ENCODE data around the gene IPO8. TPM values are rescaled to one million over a fixed set of nuclear protein-coding genes. Genes with fewer than 3 reads are reported as not detected.

The IPO8 gene
- total RNA-seq, 3 donors from 2014 or later = 26.7 to 47.4 (median 43.3) TPM

DNA sequence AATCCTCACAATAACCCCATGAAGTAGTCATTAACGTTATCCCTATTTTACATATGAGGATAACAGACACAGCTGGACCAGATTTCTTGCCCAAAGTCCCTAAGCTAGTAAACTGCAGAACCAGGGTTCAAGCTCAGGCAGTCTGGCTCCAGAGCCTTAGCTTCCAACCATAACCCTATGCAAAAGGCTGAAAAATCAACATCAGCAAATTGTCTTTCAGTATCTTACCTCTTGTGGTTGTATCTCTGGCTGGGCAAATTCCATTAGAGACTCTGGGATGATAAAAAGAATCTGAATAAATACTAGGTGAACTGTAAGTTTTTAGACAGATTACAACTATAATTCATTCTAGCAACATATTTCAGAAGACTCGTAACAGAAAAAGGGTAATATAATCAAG is 34.3 kb upstream of the IPO8 start:
- intact Hi-C loops (cut with DNase I; ENCODE audit: low total_unique reads) = no loop called here
- Histone ChIP-seq H3K27me3 (no peaks in the 10 kb centered on the region), H3K4me3 (no peak overlapping the region), H3K27ac (no peak overlapping the region), H3K4me1 (no peaks in the 10 kb centered on the region), H3K36me3 (no peaks in the 10 kb centered on the region), H3K9me3 (no peaks in the 10 kb centered on the region)
- no peak for TF ChIP-seq POLR2AphosphoS5 (IDR thresholded peaks at IDR 0.05)
- no peak for TF ChIP-seq CTCF (IDR thresholded peaks at IDR 0.05)
- no peak for TF ChIP-seq POLR2A (IDR thresholded peaks at IDR 0.05)
- DNase-seq (ENCODE audit: low spot score in 2 of 2) = no peak

DNA sequence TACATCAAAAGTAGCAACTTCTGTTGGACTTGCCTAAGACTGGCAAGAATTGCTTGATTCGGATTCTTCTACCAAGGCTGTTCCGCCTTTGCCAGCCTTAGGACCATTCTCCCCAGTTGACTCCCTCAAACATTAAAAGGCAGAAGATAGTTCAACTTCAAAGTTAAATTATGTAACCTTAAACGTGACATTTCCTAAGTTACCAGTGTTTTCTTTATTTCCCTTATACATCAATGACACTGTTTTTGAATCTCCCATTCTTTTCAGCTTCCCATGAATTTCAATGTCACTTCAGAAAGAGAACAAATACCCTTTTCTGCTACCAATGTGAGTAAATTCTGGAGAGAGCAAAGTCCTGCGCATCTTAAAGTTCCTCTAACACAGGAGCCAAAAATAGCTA is 33.9 kb upstream of the IPO8 start:
- H3K9me3 ChIP-seq = no peaks in the 10 kb centered on the region
- no peak overlapping the region for H3K4me3 ChIP-seq
- no peak for DNase-seq (ENCODE audit: low spot score in 2 of 2)
- no peak overlapping the region for H3K27ac ChIP-seq
- no peaks in the 10 kb centered on the region for H3K4me1 ChIP-seq
- intact Hi-C loops (cut with DNase I; ENCODE audit: low total_unique reads) = loop anchor here (5.0 kb wide), 1 partner anchor 802 kb away; no protein-coding TSS in a partner anchor
- TF ChIP-seq CTCF (IDR thresholded peaks at IDR 0.05) (no peak), POLR2AphosphoS5 (IDR thresholded peaks at IDR 0.05) (no peak), POLR2A (IDR thresholded peaks at IDR 0.05) (no peak)
- no peaks in the 10 kb centered on the region for H3K36me3 ChIP-seq
- H3K27me3 ChIP-seq = no peaks in the 10 kb centered on the region

DNA sequence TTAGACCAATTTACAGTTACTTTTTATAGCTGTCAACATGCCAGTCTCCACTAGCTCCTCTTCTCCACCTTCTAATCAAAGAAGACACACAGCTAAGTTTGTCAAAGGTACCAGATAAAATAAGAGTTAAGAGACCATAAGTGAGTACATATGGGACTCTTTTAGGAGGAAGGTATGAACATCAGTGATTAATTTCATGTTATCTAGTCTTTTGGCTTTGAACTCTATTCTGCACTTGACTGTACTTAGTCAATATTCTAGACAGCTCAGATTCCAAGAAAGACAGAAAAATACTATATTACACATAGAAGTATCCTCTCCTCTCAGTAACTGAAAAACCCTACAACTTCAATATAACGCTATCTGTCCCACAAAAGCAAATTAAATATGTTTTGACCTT is 31.0 kb upstream of the IPO8 start:
- TF ChIP-seq POLR2AphosphoS5 (IDR thresholded peaks at IDR 0.05) = no peak
- no peak for TF ChIP-seq POLR2A (IDR thresholded peaks at IDR 0.05)
- intact Hi-C loops (cut with DNase I; ENCODE audit: low total_unique reads) = loop anchor here (5.0 kb wide), 1 partner anchor 799 kb away; no protein-coding TSS in a partner anchor
- H3K4me1 ChIP-seq = no peaks in the 10 kb centered on the region
- H3K36me3 ChIP-seq = no peaks in the 10 kb centered on the region
- H3K9me3 ChIP-seq = no peaks in the 10 kb centered on the region
- DNase-seq (ENCODE audit: low spot score in 2 of 2) = no peak
- H3K27ac ChIP-seq = no peak overlapping the region
- H3K4me3 ChIP-seq = no peak overlapping the region
- H3K27me3 ChIP-seq = no peaks in the 10 kb centered on the region

DNA sequence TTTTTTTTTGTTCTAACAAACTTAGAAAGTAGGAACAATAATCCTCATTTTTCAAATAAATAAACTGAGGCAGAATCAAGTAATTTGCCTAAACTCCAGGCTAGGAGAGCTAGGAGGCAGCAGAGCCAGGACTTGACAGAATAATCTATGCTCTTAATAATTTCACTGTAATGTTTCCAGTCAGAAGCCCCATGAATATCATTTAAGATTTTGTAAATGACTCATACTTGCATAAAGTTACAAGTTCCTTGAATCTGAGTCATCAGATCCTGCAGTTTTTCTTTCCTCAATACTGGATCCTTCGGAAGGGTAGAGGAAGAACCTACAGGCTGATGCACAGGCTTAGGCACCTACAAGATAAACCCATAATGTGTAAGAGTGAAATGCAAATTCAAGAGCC is 30.1 kb upstream of the IPO8 start:
- no peaks in the 10 kb centered on the region for H3K9me3 ChIP-seq
- TF ChIP-seq CTCF (IDR thresholded peaks at IDR 0.05) = no peak
- no peak for TF ChIP-seq POLR2AphosphoS5 (IDR thresholded peaks at IDR 0.05)
- TF ChIP-seq POLR2A (IDR thresholded peaks at IDR 0.05) = no peak
- intact Hi-C loops (cut with DNase I; ENCODE audit: low total_unique reads) = loop anchor here (5.0 kb wide), 1 partner anchor 798 kb away; no protein-coding TSS in a partner anchor
- DNase-seq (ENCODE audit: low spot score in 2 of 2) = no peak
- no peaks in the 10 kb centered on the region for H3K4me1 ChIP-seq
- no peak overlapping the region for H3K4me3 ChIP-seq
- H3K36me3 ChIP-seq = no peaks in the 10 kb centered on the region
- H3K27ac ChIP-seq = no peak overlapping the region
- H3K27me3 ChIP-seq = no peaks in the 10 kb centered on the region

GRCh38 chr12:30719060-30719459 is 23.4 kb upstream of the IPO8 start:
- Histone ChIP-seq H3K27me3 (no peaks in the 10 kb centered on the region), H3K4me3 (no peak overlapping the region), H3K4me1 (no peaks in the 10 kb centered on the region), H3K9me3 (no peaks in the 10 kb centered on the region), H3K27ac (no peak overlapping the region), H3K36me3 (peaks cover 4% of the 10 kb centered on the region)
- TF ChIP-seq POLR2AphosphoS5 (IDR thresholded peaks at IDR 0.05) (no peak), CTCF (IDR thresholded peaks at IDR 0.05) (no peak), POLR2A (IDR thresholded peaks at IDR 0.05) (no peak)
- intact Hi-C loops (cut with DNase I; ENCODE audit: low total_unique reads) = no loop called here
- no peak for DNase-seq (ENCODE audit: low spot score in 2 of 2)

Data from breast epithelium (tissue), 4 donors.